SK-N-SH treated with all-trans-retinoic acid at 6 μM for 48 hours (cell line): ENCODE measurements around the gene CPLX1.

ENCODE experiments used
- ARNTL ChIP-seq: fragments of 450-650 bp; formaldehyde crosslinking; IDR thresholded peaks from 2 replicates; pipeline ENCODE4 v1.5.0; 2020; ENCODE audit warnings: low read depth, mild to moderate bottlenecking, moderate library complexity, borderline replicate concordance
- ESRRG ChIP-seq: fragments of 250-450 bp; sonication (Bioruptor Pico); IDR thresholded peaks from 2 replicates; pipeline ENCODE4 v1.6.1; 2021; ENCODE audit warnings: mild to moderate bottlenecking
- PPARA ChIP-seq: fragments of 250-450 bp; sonication (Bioruptor Pico); IDR thresholded peaks from 2 replicates; pipeline ENCODE4 v1.5.0; 2020; ENCODE audit warnings: mild to moderate bottlenecking, borderline replicate concordance

DNA sequence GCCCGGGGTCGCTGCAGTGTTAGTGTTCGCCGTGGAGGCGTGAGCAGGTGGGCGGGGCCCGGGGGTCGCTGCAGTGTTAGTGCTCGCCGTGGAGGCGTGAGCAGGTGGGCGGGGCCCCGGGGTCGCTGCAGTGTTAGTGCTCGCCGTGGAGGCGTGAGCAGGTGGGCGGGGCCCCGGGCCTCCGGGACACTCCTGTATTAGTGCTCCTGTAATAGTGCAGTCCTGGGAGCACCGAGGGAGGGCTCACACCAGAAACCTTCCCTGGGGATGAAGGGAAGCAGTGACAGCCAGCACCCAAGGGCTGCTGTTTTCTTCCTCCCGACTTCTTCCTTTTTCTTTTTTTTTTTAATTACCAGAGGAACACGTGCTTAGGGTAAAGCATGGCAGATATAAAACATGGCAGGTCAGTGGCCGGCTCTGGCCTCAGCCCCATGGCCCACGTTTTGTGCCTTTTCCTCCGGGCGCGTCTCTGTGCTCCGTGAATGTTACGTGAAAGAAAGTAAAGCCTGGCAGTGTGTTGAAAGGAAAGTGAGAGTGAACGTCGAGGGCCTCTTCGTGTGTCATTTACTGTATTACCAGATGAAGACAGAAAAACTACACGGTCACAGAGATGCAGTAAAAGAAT is 78.3 kb downstream of the CPLX1 start:
- TF ChIP-seq PPARA (CRISPR knock-in tag) (no peak), ARNTL (CRISPR knock-in tag) (no peak), ESRRG (CRISPR knock-in tag) (no peak)
